H1 (cell line): Measurements from ENCODE around the gene KIDINS220.

Experiments used
- EP300 ChIP-seq, 2 experiments: IDR thresholded peaks; 1 replicate in 1 of 2; 2 replicates in 1 of 2; pipeline ENCODE4 v1.6.1; 2011 to 2012; ENCODE audit warnings: low read depth in 2 of 2, low read length in 2 of 2, mild to moderate bottlenecking in 2 of 2, borderline replicate concordance in 1 of 2, inconsistent platforms in 1 of 2, moderate library complexity in 1 of 2
- USF2 ChIP-seq: IDR thresholded peaks from 2 replicates; pipeline ENCODE4 v1.6.1; 2011; ENCODE audit warnings: low read length, improper control_type of control experiment

- TF ChIP-seq USF2 (no peak), EP300 (IDR thresholded peaks at IDR 0.05; ENCODE audit: borderline replicate concordance in 1 of 2, low read depth in 2 of 2, low read length in 2 of 2) (no peak)
These were observed 22.8 kb upstream of the KIDINS220 start for GRCh38 chr2:8860239-8860638.
